Activated CD8-positive, alpha-beta memory T cell treated with anti-CD3 and anti-CD28 coated beads, Interleukin-2, amount 50 U/mL, for 48 hours (primary cell): Measurements from ENCODE around the gene SH3RF1.

Experiments
- DNase-seq: peaks from one replicate; pipeline ENCODE4 v3.0.0-alpha.2; 2020

The SH3RF1 gene

DNA sequence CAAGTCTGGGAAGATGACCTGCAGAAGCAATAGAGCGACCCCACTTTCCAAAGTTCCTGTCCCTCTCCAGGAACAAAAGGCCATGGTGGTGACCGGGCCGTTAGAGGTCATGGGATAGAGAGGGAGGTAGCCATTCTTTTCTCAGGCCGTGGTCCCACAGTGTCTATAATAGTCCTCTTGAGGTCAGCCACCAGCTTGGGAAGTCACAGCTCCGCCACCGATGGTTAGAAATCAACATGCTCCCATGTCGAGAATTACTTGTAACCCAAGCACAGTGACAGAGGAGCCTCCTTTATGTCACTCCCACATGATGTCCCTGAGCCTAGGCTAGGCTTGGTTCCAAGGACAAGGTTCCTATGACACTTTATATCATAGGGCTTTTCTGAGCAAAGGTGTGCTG is 212.4 kb downstream of the SH3RF1 start:
- no peak for DNase-seq

GRCh38 chr4:169054879-169055278 is 215.9 kb downstream of the SH3RF1 start:
- DNase-seq = no peak

- DNase-seq = no peak
Measured at GRCh38 chr4:169052594-169052945, 218.2 kb downstream of the SH3RF1 start.

DNA sequence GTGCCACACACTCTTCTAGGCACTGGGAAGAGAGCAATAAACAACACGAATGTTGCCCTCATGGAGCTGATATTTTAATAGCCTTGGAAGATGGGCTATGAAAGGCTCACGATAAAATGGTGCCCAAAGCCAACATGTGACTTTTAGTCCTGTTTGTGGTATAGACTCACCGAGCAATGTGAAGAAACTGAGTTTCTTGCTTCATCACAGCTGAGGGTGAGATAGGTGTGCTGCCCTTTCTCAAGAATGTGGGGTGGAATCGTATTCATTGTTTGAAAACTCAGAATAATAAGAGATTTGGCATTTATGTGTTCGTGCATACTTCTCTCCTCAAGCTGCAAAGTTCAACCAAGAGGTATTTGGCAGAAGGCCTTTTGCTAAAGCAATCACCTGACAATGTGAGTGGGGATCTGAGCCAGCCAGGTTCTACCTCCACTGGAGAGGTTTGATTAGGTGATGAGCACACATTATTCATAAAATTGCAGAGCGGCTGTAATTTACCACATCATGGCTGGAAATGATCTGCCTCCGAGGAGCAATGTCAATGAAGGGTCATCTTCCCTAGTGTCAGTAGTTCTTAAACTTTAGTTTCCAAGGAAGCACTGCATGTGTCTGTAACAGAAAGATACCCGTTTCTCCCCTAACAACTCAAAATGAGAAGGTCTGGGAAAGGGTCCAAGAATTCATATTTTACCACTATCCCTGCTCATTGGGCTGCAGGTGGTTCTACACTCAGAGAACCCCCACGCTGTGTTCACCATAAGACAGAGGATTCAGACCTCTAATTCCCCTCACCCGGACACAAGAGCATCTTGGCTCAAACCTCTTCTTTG is 218.8 kb downstream of the SH3RF1 start:
- DNase-seq = no peak

DNA sequence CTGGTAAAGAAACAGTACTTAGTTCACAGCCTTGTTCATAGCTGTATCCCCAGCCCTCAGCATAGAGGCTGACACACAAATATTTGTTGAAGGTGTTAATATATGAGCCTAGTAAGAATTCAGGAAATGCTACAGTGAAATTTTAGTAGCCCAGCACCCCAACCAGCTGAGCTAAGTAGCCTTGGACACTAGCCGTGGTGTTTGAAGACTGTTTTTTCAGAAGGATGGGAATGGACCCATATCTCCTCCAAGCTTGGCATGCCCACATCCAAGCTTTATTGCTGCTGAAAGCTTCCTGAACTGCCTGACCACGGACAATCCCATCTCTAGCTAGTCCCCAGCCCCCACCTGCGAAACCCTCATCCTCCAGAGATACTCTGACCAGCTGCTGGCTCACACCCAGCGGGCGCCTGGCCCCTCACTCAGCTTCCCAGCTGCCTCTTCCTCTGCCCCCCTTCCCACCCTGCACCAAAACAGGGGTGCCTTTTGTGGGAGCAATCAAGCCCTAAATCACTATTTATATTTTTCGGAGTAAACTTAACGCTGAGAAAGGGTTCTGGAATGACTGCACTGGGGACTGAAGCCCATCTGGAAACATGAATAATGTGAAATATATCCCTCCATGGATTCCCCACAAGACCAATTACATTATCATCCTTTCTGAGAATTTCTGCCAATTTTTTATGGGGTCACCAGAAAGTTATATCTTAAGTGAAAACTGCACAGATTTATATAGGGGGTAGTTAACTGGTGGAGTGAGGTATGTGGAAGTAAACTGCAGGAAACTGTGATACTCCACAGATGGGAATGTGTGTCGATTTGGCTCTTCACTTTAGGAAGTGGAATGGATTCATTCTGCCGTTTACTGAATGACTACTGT is 219.6 kb downstream of the SH3RF1 start:
- DNase-seq = no peak

- no peak for DNase-seq
Measured at GRCh38 chr4:169050284-169050683, 220.5 kb downstream of the SH3RF1 start.

- no peak for DNase-seq
Measured at GRCh38 chr4:169048868-169049414, 221.8 kb downstream of the SH3RF1 start.

DNA sequence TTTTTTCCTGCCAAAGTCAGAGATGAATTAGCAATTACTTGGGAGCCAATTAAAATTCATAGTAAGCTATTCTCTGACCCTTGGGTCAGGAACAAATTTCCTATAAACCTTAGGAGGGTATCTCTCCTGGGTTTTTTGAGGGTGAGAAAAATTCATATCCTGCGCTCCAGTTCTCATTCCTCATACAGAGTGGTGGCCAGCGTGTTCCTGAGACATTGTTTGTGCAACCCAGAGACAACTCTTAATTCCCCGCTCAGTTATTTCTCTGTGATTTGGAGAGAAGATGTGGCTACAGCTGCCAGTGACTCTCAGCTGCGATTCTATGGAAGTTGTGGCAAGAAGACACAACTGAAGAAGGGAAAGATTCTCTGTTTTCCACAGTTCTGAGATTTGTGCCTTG is 222.8 kb downstream of the SH3RF1 start:
- DNase-seq = no peak

DNA sequence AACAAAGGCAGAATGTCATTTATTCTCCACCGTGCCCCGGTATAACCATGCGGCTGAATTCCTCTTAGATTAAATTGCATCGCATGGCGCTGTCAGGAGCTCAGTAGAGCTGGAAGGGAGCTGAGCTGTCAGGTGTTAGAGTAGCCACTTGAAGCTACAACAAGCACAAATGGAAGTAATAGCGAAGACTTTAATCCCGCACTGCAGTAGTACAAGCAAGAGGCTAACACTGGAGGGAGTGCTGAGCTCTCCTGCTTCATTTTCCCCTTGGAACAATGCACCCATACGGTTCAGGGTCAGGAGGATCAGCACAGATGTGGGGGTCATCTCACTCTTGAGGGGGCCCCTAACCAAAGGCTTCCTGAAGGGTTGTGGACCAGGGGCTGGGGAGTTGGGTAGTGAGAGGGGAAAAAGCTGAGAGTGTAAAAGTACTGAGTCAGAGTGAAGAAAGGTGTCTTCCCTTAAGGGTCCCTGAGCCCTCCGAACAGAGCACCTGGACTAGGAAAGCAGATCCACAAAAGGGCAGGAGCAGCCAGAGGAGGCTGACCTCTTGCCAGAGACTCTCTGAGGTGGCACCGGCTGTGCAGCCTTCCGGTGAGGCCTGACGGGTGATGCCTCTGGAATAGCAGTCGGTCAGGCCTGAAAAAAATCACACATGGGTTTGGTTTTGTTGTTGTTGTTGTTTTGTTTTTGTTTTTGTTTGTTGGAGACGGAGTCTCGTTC is 224.7 kb downstream of the SH3RF1 start:
- no peak for DNase-seq

GRCh38 chr4:169044714-169045447 is 225.9 kb downstream of the SH3RF1 start:
- no peak for DNase-seq
